Measurements from ENCODE around the gene PCYT2. TPM values are rescaled to one million over a fixed set of nuclear protein-coding genes. Genes with fewer than 3 reads are reported as not detected.
"Not testable (repeated sequence)": the region's sequence is repeated elsewhere in the genome, so short reads cannot be mapped to it uniquely, and the experiment has no call there.

The PCYT2 gene
- total and polyA plus RNA-seq, 8 donors: 9.0 to 35.3 (median 17.7) TPM

- H3K4me3 ChIP-seq: no peak overlapping the region
- intact Hi-C loops (cut with DNase I): loop anchor here in 1 of 3 donors (10.0 kb wide), 1 partner anchor 60 kb away; no protein-coding TSS in a partner anchor
- H3K9me3 ChIP-seq: no peaks in the 10 kb centered on the region
- H3K36me3 ChIP-seq: no peaks in the 10 kb centered on the region
- WGBS, 2 donors: 81 to 85% methylated on average over 19 of the region's 19 CpGs
- DNase-seq: no peak
- no peak for TF ChIP-seq CTCF (IDR thresholded peaks at IDR 0.05)
- no peak for ATAC-seq
- peaks cover 0 to 4% (median 0%) of the 10 kb centered on the region in 3 donors for H3K4me1 ChIP-seq
- no peaks in the 10 kb centered on the region for H3K27me3 ChIP-seq
- no peak overlapping the region for H3K27ac ChIP-seq
- FAIRE-seq: no peak
These were observed 43.2 kb upstream of the PCYT2 start for GRCh38 chr17:81954131-81955057.

- not testable (repeated sequence) for H3K36me3 ChIP-seq, H3K4me3 ChIP-seq, FAIRE-seq, H3K9me3 ChIP-seq, DNase-seq, H3K4me1 ChIP-seq, H3K27me3 ChIP-seq, H3K27ac ChIP-seq, ATAC-seq
- intact Hi-C loops (cut with DNase I): loop anchor here in 1 of 3 donors (10.0 kb wide), 1 partner anchor 61 kb away; no protein-coding TSS in a partner anchor
- 78 to 88% methylated on average over 5 of the region's 5 CpGs for WGBS, 2 donors
These were observed 42.2 kb upstream of the PCYT2 start for GRCh38 chr17:81953443-81953842.

- intact Hi-C loops (cut with DNase I): loop anchor here in 1 of 3 donors (10.0 kb wide), 1 partner anchor 62 kb away; no protein-coding TSS in a partner anchor
- FAIRE-seq: no peak
These were observed 41.6 kb upstream of the PCYT2 start for GRCh38 chr17:81952792-81953228.

GRCh38 chr17:81951785-81952684 lies 40.8 kb upstream of the PCYT2 start:
- no peaks in the 10 kb centered on the region for H3K4me1 ChIP-seq
- DNase-seq (no peak), ATAC-seq (no peak), FAIRE-seq (no peak)
- WGBS, 2 donors: 54 to 68% methylated on average over 12 to 13 of the region's 13 CpGs
- H3K36me3 ChIP-seq: no peaks in the 10 kb centered on the region
- no peaks in the 10 kb centered on the region for H3K27me3 ChIP-seq
- no peak for TF ChIP-seq CTCF (IDR thresholded peaks at IDR 0.05)
- no peak overlapping the region for H3K4me3 ChIP-seq
- no peaks in the 10 kb centered on the region for H3K9me3 ChIP-seq
- intact Hi-C loops (cut with DNase I): loop anchor here in 1 of 3 donors (10.0 kb wide), 1 partner anchor 63 kb away; no protein-coding TSS in a partner anchor
- no peak overlapping the region for H3K27ac ChIP-seq

More at GRCh38 chr17:81952792-81953228, 41.6 kb upstream of the PCYT2 start:
- H3K36me3 ChIP-seq: no peaks in the 10 kb centered on the region
- DNase-seq (no peak), ATAC-seq (no peak)
- 74 to 78% methylated on average over 15 to 16 of the region's 16 CpGs for WGBS, 2 donors
- H3K4me3 ChIP-seq: no peak overlapping the region
- no peaks in the 10 kb centered on the region for H3K9me3 ChIP-seq
- TF ChIP-seq CTCF (IDR thresholded peaks at IDR 0.05): no peak
- no peak overlapping the region for H3K27ac ChIP-seq
- no peaks in the 10 kb centered on the region for H3K27me3 ChIP-seq
- no peaks in the 10 kb centered on the region for H3K4me1 ChIP-seq

GRCh38 chr17:81950501-81950900 lies 39.3 kb upstream of the PCYT2 start:
- no peak for TF ChIP-seq CTCF (IDR thresholded peaks at IDR 0.05)
- no peaks in the 10 kb centered on the region for H3K27me3 ChIP-seq
- no peaks in the 10 kb centered on the region for H3K9me3 ChIP-seq
- WGBS, 2 donors: 84 to 86% methylated on average over 15 of the region's 15 CpGs
- no peaks in the 10 kb centered on the region for H3K36me3 ChIP-seq
- FAIRE-seq (no peak), DNase-seq (no peak), ATAC-seq (no peak)
- H3K4me1 ChIP-seq: no peaks in the 10 kb centered on the region
- intact Hi-C loops (cut with DNase I): loop anchor here in 1 of 3 donors (10.0 kb wide), 1 partner anchor 64 kb away; no protein-coding TSS in a partner anchor
- H3K27ac ChIP-seq: no peak overlapping the region
- no peak overlapping the region for H3K4me3 ChIP-seq
